GM20000 (cell line): Measurements from ENCODE around the gene TMEM240.

Source experiments
- DNase-seq: peaks from one replicate; pipeline ENCODE4 v3.0.0; 2012; ENCODE audit warnings: low spot score
- CTCF ChIP-seq: IDR thresholded peaks from 2 replicates; pipeline ENCODE4 v1.5.1; 2012; ENCODE audit warnings: mild to moderate bottlenecking, control low read depth; ENCODE audit errors: extremely low read depth, missing control alignments

Gene TMEM240

DNA sequence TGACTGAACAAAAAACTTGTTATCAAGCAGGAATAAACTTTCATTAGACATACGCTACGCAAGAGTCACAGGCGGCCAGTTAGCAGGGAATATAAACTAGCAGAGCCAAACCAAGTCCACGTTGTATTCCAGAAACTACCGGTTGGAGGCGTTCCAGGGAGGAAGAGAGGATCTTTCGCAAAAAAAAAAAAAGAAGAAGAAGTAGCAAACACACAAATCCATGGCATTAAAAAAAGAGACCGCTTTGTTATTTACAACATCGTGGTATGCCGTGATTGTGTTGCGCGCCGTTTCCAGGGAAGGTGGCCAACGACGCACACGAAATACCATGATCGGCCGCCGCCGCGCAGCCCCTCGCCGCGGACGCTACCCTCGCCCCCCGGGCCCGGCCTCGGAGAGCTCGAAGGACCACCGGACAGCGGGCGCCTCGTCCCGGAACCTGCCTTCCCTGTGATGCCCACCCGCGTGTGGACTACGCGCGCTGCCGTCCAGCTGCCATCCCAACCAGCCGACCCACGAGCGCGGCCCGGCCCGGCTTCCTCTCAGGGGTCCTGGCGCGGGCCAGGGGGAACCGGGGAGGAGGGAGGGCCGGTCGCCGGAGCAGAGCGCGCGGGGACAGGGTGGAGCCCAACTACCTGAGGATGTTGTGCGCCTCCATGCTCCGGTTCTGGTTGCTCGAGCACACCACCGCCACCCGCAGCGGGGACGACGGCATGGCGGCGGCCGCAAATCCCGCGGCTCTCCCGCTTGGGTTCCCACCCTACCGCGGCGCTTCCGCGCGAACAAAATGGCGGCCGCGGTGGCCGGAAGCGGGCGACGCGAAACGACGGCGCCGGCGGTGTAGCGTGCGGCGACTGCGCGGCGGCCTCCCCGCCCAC lies 33.7 kb upstream of the TMEM240 start:
- DNase-seq, result peak; percentile 93
- no peak for TF ChIP-seq CTCF

GRCh38 chr1:1569341-1569740 lies 28.9 kb upstream of the TMEM240 start:
- DNase-seq, result no peak
- TF ChIP-seq CTCF, result no peak

- TF ChIP-seq CTCF, result no peak
- no peak for DNase-seq
These were observed 27.5 kb upstream of the TMEM240 start for GRCh38 chr1:1567891-1568291.

GRCh38 chr1:1567152-1567875 lies 26.9 kb upstream of the TMEM240 start:
- no peak for TF ChIP-seq CTCF

GRCh38 chr1:1565340-1565739 lies 24.9 kb upstream of the TMEM240 start:
- DNase-seq, result no peak
- no peak for TF ChIP-seq CTCF

More at GRCh38 chr1:1567152-1567875, 26.9 kb upstream of the TMEM240 start:
- DNase-seq, result no peak

DNA sequence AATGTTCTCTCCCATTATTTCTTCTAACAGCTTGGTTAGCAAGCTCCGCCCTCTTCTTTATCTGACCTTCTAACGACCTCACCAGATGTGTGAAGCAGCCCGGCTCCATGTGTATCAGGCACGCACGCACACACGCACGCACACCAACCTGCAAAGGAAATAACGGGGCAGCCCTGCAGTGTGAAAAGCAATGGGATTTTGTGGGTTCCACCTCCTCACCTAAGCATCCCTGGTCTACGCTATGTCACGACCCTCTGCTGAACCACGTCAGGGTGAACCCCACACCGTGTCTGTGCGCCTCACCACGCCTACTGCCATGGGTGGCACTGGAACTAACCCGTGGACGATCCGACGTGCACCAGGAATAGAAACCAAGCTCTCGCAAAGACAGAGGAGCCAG lies 23.8 kb upstream of the TMEM240 start:
- no peak for TF ChIP-seq CTCF
- DNase-seq, result no peak

DNA sequence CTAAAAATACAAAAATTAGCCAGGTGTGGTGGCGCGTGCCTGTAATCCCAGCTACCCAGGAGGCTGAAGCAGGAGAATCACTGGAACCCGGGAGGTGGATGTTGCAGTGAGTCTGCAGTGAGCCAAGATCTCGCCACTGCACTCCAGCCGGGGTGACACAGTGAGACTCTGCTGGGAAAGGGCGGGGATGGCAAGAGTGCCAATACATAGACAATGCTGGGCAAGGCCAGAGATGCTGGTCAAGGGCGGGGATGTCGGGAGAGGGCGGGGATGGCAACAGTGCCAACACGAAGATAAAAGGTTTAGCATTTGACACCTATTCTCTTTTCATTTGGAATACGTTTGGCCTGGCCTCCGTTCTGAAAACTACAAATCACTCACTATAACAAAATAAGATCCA lies 23.3 kb upstream of the TMEM240 start:
- TF ChIP-seq CTCF, result no peak
- DNase-seq, result no peak
